Inflammatory macrophage treated with lipopolysaccharide for 1 hour (primary cell): ENCODE results near the gene SHANK3.

Experiments used
- DNase-seq, 2 donors: peaks; one replicate each; pipeline ENCODE4 v3.0.0-alpha.2; 2020 to 2022

SHANK3 gene

DNA sequence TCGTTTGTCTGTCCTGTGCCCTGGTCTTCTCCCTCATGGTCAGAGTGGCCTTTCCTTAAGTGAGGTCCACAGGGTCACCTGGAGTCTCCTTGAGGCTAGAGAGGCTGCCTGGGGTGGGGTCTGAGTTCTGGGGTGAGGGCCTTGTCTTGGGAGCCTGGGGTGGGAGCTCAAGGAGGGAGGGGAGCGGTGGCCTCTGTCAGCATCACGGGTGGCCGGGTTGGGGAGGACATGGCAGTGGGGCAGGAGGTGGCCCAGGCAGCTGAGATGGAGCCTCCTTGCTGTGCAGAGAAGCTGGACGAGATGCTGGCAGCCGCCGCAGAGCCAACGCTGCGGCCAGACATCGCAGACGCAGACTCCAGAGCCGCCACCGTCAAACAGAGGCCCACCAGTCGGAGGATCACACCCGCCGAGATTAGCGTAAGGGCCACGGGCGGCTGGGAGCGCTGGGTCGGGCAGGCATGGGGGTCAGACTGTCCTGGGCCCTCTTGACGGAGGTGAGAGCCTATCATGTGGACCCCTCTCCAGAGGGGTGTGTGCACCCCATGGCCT lies 42.1 kb downstream of the SHANK3 start:
- DNase-seq, result no peak

DNA sequence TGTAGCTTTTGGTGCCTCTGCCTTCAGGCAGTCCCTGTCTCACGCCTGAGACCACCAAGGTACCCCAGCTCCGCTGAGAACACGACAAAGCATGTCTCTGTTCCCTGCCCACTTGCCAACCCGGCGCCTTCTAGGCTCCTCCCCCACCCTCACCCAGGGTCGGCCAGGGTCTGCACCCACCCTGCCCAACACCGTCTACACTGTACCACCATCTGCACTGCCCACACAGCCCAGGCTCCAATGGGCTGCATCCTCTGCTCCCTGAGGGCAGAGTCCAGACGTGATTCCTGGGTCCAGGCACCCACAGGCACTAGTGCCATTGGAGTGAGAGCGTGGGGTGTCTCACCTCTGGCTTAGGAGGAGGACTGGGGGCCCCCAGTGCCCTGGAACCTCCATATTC lies 42.6 kb downstream of the SHANK3 start:
- DNase-seq, result no peak

DNA sequence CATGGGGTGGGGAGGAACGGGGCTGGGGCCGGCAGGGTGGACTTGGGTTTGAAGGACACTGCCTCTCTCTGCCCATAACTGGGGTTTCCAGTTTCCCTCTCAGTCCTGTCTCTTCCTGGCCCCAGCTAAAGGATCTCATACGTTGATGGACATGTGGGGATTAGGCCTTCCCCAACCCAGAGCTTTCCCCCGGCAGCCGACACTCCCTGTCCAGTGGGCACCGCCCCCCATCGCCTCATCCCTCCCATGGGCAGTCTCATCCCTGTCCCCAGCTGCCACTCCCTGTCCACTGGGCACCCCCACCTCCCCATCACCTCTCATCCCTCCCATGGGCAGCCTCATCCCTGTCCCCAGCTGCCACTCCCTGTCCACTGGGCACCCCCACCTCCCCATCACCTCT lies 43.2 kb downstream of the SHANK3 start:
- no peak for DNase-seq

GRCh38 chr22:50716290-50717024 lies 43.8 kb downstream of the SHANK3 start:
- no peak for DNase-seq

- DNase-seq, result no peak
These were observed 45.2 kb downstream of the SHANK3 start for GRCh38 chr22:50717709-50718351.

DNA sequence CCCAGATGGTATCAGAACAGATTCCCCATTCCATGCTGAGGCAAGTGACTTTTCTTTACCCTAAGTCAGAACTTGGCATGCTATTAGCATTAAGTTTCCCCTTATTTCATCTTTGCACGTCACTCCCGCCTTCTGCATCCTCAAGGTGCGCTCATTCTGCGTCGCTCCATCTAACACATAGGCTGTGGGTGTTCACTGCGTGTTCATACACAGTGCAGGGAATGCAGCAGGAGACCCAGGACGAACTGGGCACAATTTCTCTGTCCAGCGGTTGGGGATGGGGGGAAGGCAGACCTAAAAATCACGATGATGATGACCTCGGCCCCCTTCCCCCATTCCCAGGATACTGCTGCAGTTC lies 45.7 kb downstream of the SHANK3 start:
- DNase-seq, result no peak

DNA sequence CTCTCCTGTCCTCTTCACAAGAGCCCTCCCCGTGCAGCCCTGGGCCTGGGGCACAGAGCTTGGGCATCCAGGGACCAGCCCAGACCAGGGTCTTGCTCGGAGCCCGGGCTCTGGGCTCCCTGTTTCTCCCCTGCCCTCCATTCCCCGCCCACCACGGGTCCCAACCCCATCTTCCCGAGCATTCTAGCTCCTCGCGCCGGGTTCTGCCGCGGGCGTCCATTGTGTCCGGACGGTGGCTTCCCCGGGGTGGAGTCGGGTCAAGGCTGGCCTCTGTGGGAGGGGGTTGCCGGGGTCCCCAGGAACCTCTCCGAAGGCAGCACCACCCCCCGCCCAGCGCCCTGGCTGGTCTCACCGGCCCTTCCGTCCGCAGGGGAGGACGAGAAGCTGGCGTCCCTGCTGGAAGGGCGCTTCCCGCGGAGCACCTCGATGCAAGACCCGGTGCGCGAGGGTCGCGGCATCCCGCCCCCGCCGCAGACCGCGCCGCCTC lies 47.2 kb downstream of the SHANK3 start:
- DNase-seq, result no peak

DNA sequence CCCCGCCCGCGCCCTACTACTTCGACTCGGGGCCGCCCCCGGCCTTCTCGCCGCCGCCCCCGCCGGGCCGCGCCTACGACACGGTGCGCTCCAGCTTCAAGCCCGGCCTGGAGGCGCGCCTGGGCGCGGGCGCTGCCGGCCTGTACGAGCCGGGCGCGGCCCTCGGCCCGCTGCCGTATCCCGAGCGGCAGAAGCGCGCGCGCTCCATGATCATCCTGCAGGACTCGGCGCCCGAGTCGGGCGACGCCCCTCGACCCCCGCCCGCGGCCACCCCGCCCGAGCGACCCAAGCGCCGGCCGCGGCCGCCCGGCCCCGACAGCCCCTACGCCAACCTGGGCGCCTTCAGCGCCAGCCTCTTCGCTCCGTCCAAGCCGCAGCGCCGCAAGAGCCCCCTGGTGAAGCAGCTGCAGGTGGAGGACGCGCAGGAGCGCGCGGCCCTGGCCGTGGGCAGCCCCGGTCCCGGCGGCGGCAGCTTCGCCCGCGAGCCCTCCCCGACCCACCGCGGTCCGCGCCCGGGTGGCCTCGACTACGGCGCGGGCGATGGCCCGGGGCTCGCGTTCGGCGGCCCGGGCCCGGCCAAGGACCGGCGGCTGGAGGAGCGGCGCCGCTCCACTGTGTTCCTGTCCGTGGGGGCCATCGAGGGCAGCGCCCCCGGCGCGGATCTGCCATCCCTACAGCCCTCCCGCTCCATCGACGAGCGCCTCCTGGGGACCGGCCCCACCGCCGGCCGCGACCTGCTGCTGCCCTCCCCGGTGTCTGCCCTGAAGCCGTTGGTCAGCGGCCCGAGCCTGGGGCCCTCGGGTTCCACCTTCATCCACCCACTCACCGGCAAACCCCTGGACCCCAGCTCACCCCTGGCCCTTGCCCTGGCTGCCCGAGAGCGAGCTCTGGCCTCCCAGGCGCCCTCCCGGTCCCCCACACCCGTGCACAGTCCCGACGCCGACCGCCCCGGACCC lies 48.0 kb downstream of the SHANK3 start:
- no peak for DNase-seq

GRCh38 chr22:50721257-50721844 lies 48.7 kb downstream of the SHANK3 start:
- DNase-seq, result no peak

GRCh38 chr22:50722048-50722701 lies 49.6 kb downstream of the SHANK3 start:
- DNase-seq, result no peak
